ENCODE measurements around the gene PERCC1.

PERCC1 gene

DNA sequence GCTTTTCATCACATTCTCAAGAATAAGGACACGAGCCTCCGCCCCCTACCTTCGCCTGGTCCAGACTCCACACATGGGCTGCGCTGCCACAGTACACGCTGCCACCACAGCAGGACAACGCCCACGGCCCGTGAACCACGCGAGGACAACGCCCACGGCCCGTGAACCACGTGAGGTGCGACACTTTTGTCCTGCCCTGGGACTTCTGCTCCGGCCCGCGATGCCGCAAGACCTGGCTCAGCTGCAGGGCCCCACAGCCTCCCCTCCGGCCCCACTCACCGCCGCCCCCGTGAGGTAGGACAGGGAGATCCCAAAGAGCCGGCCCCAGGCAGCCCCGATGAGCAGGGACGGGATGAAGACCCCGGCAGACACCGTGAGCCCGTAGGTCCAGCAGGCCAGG lies 19.3 kb downstream of the PERCC1 start:
- DNase-seq (ENCODE audit: low read depth, low spot score) = no peak

DNA sequence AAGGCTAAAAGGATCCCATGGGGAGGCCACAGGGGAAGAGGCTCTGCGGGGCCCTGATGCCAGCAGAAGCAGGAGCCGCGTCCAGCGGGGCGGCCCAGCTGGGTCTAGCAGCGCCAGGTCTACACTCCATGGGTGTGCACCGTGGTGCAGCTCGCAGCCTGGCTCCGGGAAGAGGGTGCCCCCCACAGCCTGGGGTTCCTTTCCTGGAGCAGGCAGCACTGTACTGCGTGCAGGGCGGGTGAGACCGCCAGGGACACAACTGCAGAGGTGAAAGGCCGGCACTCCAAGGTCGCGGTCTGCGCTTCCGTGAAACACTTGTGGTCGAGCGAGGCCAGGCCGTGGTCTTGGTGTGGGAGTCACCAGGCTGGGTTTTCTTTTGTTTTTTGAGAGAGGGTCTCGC lies 20.0 kb downstream of the PERCC1 start:
- no peak for DNase-seq (ENCODE audit: low read depth, low spot score)

DNA sequence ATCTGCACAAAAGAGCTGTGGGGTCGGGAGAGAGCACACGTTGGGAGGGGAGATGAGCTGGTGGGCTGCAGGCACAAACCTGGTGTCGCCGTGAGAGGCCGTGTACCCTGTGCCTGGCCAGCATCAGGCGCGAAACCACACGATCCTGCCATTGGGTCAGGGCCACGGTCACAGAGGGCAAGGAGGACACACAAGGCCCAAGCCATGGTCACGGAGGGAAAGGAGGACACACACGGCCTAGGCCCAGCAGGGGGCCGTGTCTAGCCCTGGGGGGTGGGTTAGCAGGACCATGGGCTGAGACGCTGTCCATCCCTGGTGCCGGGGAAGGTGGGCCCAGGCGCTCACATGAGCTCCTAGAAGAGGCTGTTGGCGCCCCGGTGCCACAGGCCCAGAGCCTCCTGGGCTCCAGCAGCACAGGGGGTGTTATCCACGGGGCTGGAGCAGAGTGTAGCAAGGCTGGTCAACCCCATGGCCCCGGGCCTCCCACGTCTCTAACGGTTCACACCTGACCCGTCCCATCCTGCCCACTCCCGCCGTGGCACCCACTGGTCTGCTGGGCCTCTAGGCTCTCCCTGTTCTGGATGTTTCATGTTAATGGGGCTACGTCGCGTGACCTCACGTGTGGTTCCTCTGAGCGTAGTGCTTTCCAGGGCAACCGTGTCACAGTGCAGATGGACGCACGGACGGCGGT lies 21.0 kb downstream of the PERCC1 start:
- no peak for DNase-seq (ENCODE audit: low read depth, low spot score)

DNA sequence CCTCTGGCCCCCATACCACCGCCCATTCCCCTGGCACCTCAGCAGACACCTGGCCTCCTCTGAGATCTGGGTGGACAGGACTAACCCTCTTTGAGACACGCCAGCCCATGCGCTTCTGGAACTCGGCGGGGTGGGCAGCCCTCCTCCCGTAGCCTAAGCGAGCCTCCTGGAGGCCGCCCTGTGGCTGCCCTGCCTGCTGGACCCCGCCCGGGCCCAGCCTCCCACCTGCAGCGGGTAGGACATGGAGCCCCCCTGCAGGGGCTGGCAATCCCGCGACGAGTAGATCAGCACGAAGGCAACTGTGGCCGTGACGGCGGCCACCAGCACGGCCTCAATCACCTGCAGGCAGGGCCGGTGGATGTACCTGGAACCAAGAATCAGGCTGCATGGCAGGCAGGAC lies 21.7 kb downstream of the PERCC1 start:
- DNase-seq (ENCODE audit: low read depth, low spot score) = no peak

DNA sequence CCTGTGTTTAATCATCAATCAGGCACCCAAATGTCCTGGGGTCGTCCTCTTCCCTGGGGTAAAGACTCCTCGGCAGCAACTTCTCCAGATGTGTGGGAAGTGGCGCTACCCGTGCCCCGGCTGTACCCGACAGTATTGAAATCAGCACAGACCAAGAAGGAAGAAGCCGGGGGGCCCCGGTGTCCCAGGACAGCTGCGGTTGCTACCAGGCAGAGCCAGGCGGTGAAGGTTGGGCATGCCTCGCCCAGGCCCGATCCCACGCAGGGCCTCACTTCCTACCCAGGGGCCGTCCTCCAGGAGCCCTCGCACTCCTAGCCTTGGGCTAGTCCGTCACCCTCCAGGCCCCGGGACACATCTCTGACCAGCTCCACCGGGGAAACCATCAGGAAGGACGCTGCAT lies 22.4 kb downstream of the PERCC1 start:
- no peak for DNase-seq (ENCODE audit: low read depth, low spot score)

DNA sequence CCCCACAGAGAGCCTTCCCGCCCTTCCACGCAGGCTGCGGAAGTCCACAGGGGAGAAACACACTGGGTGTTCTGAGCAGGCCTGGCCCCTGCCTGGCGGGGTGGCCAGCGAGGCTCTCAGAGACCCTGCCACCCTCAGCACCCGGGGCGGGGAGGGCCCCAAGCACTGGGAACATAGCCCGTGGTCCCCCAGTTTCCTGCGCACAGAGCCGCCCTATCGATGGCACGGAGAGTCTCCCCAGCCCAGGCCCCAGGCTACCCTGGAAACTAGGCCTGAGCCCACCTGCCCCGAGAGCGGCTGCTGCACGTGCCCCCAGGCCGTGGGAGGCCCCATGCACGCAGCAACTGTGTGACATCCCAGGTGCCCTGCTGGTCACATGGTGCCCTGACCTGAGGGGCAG lies 23.7 kb downstream of the PERCC1 start:
- no peak for DNase-seq (ENCODE audit: low read depth, low spot score)

DNA sequence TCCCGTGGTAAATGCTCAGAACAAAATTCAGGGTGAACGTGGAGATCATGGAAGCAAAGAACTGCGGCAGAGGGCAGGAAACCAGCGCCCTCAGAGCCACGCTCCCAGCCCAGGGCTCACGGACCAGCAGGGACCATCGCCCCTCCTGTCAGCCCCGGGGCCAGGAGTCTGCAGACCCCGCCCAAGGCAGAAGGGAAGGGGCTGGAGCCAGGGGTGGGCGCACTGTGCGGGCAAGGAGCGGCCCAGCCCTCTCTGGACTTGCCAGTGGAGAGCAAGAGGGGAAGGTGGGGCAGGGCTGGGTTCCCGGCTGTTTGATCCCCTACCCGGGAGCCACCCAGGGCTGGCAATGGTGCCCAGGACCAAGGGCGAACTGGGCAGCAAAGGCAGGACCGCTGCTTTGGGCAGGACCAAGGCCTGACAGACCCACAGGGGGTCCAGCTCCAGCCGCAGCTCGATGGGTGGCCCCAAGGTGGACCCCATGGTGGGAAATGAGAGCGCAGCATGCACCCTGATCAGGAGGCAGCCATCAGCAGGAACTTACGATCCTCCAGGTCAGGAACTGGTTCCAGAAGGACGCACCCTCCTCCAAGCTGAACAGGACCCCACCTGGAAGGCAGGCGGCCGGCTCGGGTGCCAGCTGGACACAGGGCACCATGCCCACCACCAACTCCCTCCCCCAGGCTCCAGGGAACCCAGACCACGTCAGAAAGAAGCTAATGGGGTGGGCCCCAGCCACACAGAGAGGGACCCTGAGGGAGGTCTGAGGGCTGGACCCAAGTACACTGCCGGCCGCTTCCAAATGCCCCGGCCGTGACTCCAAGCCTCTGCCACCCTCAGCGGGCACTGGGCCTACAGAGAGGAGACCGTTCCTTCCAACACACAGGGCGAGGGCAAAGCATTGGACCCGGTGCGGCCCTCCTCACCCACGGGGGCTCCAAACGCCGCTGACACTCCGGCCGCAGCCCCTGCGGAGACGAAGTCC lies 24.6 kb downstream of the PERCC1 start:
- no peak for DNase-seq (ENCODE audit: low read depth, low spot score)

DNA sequence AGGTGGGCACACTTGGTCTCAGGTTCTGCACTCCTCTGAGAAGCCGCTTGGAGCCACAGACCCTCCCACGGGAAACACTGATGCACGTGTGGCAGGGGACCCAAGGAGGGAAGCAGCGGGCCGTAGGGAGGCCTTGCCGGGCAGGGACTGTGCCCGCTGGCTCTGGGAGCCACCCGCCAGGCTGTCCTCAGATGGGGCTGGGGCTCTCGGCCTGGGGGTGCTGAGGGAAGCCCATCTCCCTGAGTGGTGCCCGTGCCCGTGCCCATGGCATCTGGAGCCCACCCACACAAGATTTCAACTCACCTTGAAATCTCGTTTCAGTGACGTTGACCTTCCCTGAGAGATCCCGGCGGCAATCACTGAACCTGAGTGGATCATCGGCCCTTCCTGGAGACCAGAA lies 26.1 kb downstream of the PERCC1 start:
- no peak for DNase-seq (ENCODE audit: low read depth, low spot score)

DNA sequence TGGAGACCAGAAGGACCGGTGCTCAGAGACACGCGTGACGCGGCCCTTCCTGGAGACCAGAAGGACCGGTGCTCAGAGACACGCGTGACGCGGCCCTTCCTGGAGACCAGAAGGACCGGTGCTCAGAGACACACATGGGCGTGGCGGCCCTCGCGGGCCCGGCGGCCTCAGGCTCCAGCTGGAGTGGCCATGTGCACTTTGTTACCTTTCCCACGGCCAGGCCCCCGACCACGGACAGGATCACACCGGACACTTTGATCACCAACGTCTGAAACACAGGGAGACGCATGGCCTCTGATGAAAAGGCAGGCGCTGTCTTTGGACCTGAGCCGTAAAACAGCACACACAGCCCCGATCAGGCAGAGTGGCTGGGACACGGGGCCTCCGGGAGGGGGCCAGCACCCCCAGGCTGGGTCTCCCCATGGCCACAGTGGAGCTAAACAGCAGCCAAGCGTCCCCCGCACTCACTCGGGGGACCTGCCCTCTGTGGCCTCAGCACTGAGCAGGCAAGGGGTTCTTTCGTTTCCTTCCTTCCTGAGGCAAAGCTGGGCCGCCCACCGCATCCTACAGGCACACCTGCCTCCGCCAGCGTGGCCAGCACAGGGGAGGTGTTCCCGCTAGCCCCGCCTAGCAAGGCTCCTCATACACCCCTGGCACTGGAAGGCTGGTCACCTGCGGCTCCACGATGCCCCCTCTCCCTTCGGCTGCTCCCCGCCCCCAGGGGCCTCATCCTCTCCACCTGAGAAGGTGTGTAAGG lies 26.8 kb downstream of the PERCC1 start:
- DNase-seq (ENCODE audit: low read depth, low spot score) = no peak

DNA sequence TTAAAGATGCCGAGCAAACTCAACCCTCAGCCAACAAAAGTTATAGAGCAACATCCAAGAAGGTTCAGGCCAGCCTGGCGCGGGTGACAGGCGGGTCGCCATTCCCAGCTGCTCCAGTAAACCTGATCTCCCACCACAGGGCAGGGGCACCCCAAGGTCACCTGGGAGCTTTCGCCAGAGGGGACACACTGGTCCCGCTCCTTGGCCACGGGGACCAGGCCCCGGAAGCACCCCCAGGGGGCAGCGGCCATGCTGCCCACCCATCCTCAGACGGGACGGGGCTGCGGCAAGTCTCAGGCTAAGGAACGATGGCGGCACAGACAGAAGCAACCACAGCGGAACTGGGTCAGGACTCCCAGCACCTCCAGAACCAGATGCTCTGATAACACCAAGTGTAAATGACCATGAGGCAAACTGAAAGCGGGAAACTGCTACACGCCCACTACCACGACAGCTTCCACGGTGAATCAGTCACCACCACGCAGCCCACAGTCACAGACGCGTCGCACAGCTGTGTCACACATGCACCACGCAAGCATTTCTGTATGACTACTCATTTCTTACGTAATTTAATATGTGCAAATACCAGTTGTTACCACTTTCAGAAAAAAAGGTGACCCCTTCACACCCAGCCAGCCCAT lies 27.6 kb downstream of the PERCC1 start:
- DNase-seq (ENCODE audit: low read depth, low spot score) = no peak

DNA sequence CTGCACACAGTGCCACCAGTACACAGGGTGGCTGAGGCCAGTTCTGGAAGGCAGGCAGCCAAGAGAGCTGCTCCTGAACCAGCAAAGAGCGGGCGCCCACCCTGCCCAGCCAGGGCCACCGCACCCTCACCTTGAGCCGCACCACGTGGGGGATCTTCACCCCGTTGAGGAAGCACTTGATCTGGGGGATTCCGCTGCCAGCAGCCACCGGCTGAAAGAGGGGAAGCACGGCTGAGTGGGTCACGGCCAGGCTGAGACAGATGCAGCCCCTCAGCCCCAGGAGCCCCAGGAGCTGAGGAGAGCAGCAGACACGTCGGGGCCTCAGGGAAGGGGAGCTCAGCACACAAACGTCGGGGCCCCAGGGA lies 28.1 kb downstream of the PERCC1 start:
- DNase-seq (ENCODE audit: low read depth, low spot score) = no peak

DNA sequence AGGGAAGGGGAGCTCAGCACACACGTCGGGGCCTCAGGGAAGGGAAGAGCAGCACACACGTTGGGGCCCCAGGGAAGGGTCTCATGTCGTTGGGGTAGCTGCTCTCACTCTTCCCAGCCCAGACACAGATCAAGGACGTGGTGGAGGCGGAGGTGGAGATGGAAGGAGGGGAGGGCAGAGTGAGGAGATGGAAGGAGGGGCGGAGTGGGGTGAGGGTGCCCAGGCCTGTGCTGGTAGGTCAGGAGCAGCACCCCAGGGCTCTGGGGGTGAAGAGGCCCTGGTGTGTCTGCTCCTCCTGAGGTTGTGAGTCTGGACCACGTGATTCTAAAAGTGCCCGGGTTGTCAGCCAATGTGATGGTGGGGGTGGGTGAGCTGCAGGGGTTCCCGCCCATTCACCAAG lies 29.1 kb downstream of the PERCC1 start:
- no peak for DNase-seq (ENCODE audit: low read depth, low spot score)

DNA sequence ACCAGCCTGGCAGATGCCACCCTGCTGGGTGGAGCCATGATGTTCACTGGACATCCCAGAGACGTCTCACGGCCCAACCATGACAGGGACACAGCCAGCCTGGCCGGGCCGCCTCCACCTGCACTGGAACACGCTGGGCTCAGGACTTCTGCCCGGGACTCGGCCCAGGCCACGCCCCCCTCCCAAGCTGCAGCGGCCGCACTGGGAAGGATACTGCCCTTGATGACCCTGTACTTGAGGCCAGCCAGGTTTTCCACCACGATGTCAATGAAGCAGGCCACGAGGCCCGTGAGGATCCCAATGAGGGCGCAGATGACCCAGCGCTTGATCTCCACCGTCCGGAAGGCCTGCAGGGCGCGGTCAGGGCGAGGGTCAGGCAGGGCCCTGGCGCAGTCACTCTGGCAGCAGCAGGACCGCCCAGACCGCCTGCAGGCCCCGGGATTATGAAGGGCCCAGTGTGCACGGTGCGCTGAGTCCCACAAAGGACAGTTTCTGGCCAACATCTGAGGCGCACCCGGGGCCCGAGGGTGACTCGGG lies 29.8 kb downstream of the PERCC1 start:
- no peak for DNase-seq (ENCODE audit: low read depth, low spot score)

DNA sequence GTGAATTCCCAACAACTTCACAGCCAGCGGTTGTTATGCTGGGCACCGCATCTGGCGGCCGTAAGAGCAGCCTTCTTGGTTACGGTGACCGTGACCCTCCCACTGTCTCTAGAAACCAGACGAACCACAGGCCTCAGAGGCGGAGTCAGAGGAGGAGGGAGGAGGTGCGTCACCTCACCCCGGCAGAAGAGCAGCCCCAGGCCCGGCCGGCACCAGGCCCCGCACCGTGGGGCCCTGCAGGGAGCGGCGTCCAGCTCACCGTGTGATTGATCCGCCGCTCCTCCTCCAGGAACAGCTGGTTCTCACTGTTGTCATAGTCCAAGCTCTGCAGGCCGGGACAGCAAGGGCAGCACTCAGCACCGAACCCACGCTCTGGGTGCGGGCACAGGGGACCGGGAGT lies 30.3 kb downstream of the PERCC1 start:
- DNase-seq (ENCODE audit: low read depth, low spot score) = no peak

DNA sequence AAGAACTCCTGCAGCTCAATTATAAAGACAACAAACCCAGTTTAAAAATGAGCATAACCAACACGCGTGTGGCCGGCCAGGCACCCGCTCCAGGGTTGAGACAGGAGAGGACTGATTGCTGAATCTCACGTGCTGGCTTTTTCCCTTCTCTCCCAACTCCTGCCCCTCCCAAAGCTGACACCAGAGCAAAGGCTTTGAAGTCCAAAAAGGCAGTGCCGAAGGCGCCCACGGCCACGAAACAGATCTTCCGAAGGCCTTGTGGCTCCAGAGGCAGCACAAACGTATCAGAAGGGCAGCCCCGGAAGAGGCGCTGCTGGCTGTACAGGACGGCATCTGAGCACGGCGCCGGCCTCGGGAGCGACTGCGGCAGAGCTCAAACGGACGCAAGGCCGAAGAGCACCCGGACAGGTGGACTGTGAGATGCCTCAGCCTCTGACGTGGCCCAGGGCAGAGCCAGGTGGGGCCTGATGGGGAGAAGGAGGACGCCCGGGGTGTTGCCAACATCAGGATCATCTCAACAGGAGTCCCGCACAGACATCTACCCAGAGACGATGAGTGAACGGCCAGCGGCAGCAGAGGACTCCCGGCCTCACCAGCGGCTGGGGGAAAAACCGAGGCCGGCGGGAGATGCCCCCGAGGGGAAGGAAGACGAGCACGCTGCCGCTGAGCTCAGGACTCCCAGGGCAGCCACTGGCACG lies 33.5 kb downstream of the PERCC1 start:
- DNase-seq (ENCODE audit: low read depth, low spot score) = no peak

DNA sequence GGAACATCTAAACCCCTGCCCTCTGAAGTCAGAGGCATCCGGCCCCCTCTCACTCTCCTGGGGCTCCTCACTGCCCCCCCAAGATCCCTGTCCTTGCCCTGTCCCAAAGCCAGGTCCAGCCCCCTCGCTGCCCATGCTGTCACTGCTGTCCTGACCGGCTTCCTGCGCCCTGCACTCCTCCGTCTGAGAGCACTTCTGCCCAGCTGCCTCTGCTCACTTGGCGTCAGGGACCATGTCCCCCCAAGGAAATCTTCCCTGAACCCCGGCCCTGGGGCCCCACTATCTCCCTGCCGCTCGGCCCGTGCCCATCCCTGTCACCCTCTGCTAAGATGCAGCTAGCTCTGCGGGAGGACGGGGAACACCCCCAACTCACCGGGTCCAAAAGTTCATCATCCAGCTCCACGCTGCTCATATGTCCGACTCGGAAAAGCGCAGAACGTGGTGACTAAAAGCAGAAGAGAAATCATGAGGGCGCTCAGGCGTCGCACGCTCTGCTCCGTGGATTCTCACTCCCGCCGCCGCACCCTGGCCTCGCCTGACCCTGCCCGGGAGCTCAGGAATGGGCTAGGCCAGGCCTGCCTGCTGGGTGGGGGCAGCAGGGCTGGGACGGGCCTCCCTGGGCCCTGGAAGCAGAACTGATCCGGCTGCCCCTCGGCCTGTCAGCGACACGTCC lies 34.2 kb downstream of the PERCC1 start:
- DNase-seq (ENCODE audit: low read depth, low spot score) = no peak

DNA sequence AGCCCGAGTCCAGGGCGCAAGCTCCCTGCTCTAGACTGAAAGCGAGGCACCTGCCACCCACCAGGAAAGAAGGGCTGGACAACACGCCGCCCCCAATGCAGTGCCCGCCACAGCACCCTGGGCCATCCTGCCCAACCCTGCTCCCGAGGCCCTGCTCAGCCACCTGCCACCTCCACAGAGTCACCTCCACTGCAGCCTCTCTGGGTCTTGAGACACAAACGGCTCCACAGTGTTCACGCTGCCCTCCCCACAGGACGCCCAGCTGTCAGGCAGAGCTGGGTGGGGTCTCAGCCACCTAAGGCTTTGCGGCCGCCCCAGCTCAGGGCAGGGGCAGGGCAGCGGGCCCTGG lies 34.7 kb downstream of the PERCC1 start:
- no peak for DNase-seq (ENCODE audit: low read depth, low spot score)

DNA sequence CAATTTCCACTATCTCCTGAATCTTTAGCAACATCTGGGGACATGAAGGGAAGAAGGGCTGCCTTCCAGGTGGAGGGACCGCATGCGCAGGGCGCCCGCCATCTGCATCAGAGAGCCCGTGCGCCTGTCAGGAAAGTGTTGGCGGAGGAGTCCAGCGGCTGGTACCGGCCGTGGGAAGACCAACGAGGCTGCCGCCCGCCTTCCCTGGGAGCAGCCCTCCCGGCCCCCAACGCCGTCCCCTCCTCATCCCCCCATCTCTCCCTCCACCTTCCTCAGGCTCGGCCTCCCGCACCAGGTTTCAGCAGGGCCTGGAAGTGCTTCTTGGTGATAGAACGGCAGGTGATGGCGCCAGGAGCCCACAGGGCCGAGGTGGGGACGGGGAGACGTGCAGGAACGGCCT lies 35.2 kb downstream of the PERCC1 start:
- no peak for DNase-seq (ENCODE audit: low read depth, low spot score)

DNA sequence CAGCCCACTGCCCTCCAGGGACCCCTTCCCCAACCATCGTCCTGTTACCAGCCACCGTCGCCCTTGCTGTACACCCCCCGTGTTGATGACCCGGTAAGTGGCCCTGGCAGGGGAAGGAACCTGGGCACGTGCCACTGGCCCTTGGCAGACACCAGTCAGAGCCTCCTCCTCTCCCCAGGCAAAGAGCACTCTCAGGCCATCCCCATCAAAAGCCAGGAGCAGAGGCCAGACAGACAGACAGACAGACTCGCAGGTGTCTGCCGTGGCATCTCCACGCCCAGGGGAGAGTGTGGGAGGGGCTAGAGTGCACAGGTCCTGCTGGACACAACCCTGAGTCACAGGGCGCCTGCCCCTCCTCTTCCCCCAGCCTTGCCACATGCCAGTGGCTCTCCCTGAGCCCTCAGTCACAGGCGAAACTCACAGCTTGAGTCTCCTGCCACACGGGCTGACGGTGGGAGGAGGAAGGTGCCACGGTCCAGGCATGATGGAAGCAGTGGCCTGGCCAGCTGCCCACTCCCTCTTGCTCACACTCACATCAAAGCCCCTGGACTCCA lies 36.2 kb downstream of the PERCC1 start:
- no peak for DNase-seq (ENCODE audit: low read depth, low spot score)

DNA sequence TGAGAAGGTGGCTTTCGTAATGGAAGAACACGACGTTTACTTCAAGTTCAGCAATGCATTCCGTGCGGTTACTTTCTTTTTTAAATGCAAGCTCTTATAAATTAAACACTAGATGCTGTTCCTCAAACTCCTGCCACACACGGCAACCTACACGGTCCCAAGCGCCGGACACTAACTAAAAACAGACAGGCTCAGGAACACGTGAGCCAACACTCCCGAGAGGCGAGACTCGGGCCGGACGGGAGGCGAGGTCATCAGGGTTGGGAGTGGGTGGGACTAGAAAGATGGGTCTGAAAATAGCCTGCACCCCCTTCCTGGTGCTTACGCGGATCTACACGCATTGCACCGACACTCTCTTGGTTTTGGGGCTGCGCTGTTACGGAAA lies 37.5 kb downstream of the PERCC1 start:
- no peak for DNase-seq (ENCODE audit: low read depth, low spot score)

Data from brain pericyte (primary cell).